Measurements from ENCODE around the gene MAPRE2.

GRCh38 chr18:35038029-35038428, 3.2 kb upstream of the MAPRE2 start:
- TF ChIP-seq CTCF (IDR thresholded peaks at IDR 0.05) (no peak), POLR2A (IDR thresholded peaks at IDR 0.05) (no peak), POLR2AphosphoS5 (IDR thresholded peaks at IDR 0.05) (no peak)
